ENCODE data around the gene CDK1.
"Not testable (repeated sequence)": the region's sequence is repeated elsewhere in the genome, so short reads cannot be mapped to it uniquely, and the experiment has no call there.

Gene CDK1

DNA sequence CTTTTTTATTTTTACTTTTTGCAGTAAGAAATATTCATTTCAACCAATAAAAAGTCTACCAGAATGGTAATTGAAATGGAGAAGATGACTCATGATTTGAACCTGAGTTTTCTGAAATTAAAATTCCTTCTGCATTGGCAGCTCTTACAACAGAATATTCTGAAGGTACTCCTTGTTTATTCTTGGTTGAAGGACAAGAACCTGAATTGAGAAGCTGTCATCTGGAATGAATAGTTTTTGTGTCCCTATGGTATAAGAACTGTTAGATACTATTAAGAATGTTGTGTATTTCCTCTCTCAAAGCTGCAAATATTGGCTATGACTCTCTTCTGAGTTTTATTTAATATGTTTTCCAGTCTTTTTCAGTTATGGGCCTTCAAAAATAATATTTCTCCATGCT is 56.1 kb downstream of the CDK1 start:
- no peaks in the 10 kb centered on the region for H3K36me3 Mint-ChIP-seq (ENCODE audit: low read depth)
- no peak for TF ChIP-seq CTCF (IDR thresholded peaks at IDR 0.05; ENCODE audit: unreplicated experiment in 3 of 3)
- H3K4me1 Mint-ChIP-seq, result peaks cover 6% of the 10 kb centered on the region
- no peak overlapping the region for H3K27ac Mint-ChIP-seq
- no peaks in the 10 kb centered on the region for H3K27me3 Mint-ChIP-seq (ENCODE audit: low read depth)
- no peak overlapping the region for H3K4me3 Mint-ChIP-seq
- no peaks in the 10 kb centered on the region for H3K9me3 Mint-ChIP-seq

- no peak overlapping the region for H3K4me3 Mint-ChIP-seq
- TF ChIP-seq CTCF (IDR thresholded peaks at IDR 0.05; ENCODE audit: unreplicated experiment in 3 of 3), result no peak
Observed at GRCh38 chr10:60835049-60835448, 56.8 kb downstream of the CDK1 start.

GRCh38 chr10:60841227-60841626 is 62.9 kb downstream of the CDK1 start:
- not testable (repeated sequence) for H3K27ac Mint-ChIP-seq; H3K4me1 Mint-ChIP-seq; H3K27me3 Mint-ChIP-seq (ENCODE audit: low read depth); H3K36me3 Mint-ChIP-seq (ENCODE audit: low read depth); H3K4me3 Mint-ChIP-seq; H3K9me3 Mint-ChIP-seq

More at GRCh38 chr10:60835049-60835448, 56.8 kb downstream of the CDK1 start:
- peaks cover 6% of the 10 kb centered on the region for H3K4me1 Mint-ChIP-seq
- no peak overlapping the region for H3K27ac Mint-ChIP-seq
- H3K27me3 Mint-ChIP-seq (ENCODE audit: low read depth), result no peaks in the 10 kb centered on the region
- H3K9me3 Mint-ChIP-seq, result no peaks in the 10 kb centered on the region
- H3K36me3 Mint-ChIP-seq (ENCODE audit: low read depth), result no peaks in the 10 kb centered on the region

GRCh38 chr10:60842694-60843093 is 64.4 kb downstream of the CDK1 start:
- Mint-ChIP-seq H3K36me3 (ENCODE audit: low read depth) (no peaks in the 10 kb centered on the region), H3K4me1 (peaks cover 6% of the 10 kb centered on the region), H3K4me3 (no peak overlapping the region), H3K27me3 (ENCODE audit: low read depth) (no peaks in the 10 kb centered on the region), H3K9me3 (peaks cover 3% of the 10 kb centered on the region), H3K27ac (no peak overlapping the region)
- no peak for TF ChIP-seq CTCF (IDR thresholded peaks at IDR 0.05; ENCODE audit: unreplicated experiment in 3 of 3)

Measured in nephron (organoid).